ENCODE data around the gene RALGAPA2.

RALGAPA2 gene

GRCh38 chr20:20505554-20505953 lies 206.9 kb downstream of the RALGAPA2 start:
- Histone ChIP-seq H3K9me3 (ENCODE audit: low read length) (no peaks in the 10 kb centered on the region), H3K27me3 (ENCODE audit: control insufficient read depth in 1 of 2, insufficient read depth in 2 of 2, low read length in 2 of 2) (no peaks in the 10 kb centered on the region), H3K4me3 (ENCODE audit: low read depth in 1 of 2, low read length in 2 of 2) (no peak overlapping the region), H3K4me1 (ENCODE audit: insufficient read depth, low read length) (no peaks in the 10 kb centered on the region), H3K27ac (ENCODE audit: low read depth, low read length) (no peak overlapping the region), H3K9ac (ENCODE audit: low read length) (no peak overlapping the region), H3K36me3 (ENCODE audit: insufficient read depth, low read length) (peaks cover 16% of the 10 kb centered on the region)

GRCh38 chr20:20503777-20504530 lies 208.5 kb downstream of the RALGAPA2 start:
- Histone ChIP-seq H3K9me3 (ENCODE audit: low read length) (no peaks in the 10 kb centered on the region), H3K9ac (ENCODE audit: low read length) (no peak overlapping the region), H3K27ac (ENCODE audit: low read depth, low read length) (no peak overlapping the region), H3K4me3 (ENCODE audit: low read depth in 1 of 2, low read length in 2 of 2) (no peak overlapping the region), H3K27me3 (ENCODE audit: control insufficient read depth in 1 of 2, insufficient read depth in 2 of 2, low read length in 2 of 2) (no peaks in the 10 kb centered on the region), H3K4me1 (ENCODE audit: insufficient read depth, low read length) (no peaks in the 10 kb centered on the region), H3K36me3 (ENCODE audit: insufficient read depth, low read length) (peaks cover 12% of the 10 kb centered on the region)

GRCh38 chr20:20501128-20501527 lies 211.3 kb downstream of the RALGAPA2 start:
- no peak overlapping the region for H3K27ac ChIP-seq (ENCODE audit: low read depth, low read length)
- H3K9me3 ChIP-seq (ENCODE audit: low read length), result no peaks in the 10 kb centered on the region
- no peaks in the 10 kb centered on the region for H3K27me3 ChIP-seq (ENCODE audit: control insufficient read depth in 1 of 2, insufficient read depth in 2 of 2, low read length in 2 of 2)
- H3K36me3 ChIP-seq (ENCODE audit: insufficient read depth, low read length), result peaks cover 12% of the 10 kb centered on the region
- H3K4me3 ChIP-seq (ENCODE audit: low read depth in 1 of 2, low read length in 2 of 2), result no peak overlapping the region
- no peak overlapping the region for H3K9ac ChIP-seq (ENCODE audit: low read length)
- no peaks in the 10 kb centered on the region for H3K4me1 ChIP-seq (ENCODE audit: insufficient read depth, low read length)

- H3K9ac ChIP-seq (ENCODE audit: low read length), result no peak overlapping the region
- no peaks in the 10 kb centered on the region for H3K4me1 ChIP-seq (ENCODE audit: insufficient read depth, low read length)
- no peaks in the 10 kb centered on the region for H3K27me3 ChIP-seq (ENCODE audit: control insufficient read depth in 1 of 2, insufficient read depth in 2 of 2, low read length in 2 of 2)
- no peak overlapping the region for H3K27ac ChIP-seq (ENCODE audit: low read depth, low read length)
- H3K9me3 ChIP-seq (ENCODE audit: low read length), result no peaks in the 10 kb centered on the region
- H3K36me3 ChIP-seq (ENCODE audit: insufficient read depth, low read length), result peaks cover 12% of the 10 kb centered on the region
- no peak overlapping the region for H3K4me3 ChIP-seq (ENCODE audit: low read depth in 1 of 2, low read length in 2 of 2)
These were observed 212.1 kb downstream of the RALGAPA2 start for GRCh38 chr20:20500312-20500711.

- H3K27me3 ChIP-seq (ENCODE audit: control insufficient read depth in 1 of 2, insufficient read depth in 2 of 2, low read length in 2 of 2), result no peaks in the 10 kb centered on the region
- H3K4me1 ChIP-seq (ENCODE audit: insufficient read depth, low read length), result no peaks in the 10 kb centered on the region
- no peak overlapping the region for H3K9ac ChIP-seq (ENCODE audit: low read length)
- no peaks in the 10 kb centered on the region for H3K9me3 ChIP-seq (ENCODE audit: low read length)
- H3K36me3 ChIP-seq (ENCODE audit: insufficient read depth, low read length), result peaks cover 16% of the 10 kb centered on the region
- H3K4me3 ChIP-seq (ENCODE audit: low read depth in 1 of 2, low read length in 2 of 2), result no peak overlapping the region
- H3K27ac ChIP-seq (ENCODE audit: low read depth, low read length), result no peak overlapping the region
These were observed 213.0 kb downstream of the RALGAPA2 start for GRCh38 chr20:20499439-20499838.

GRCh38 chr20:20498076-20498861 lies 214.2 kb downstream of the RALGAPA2 start:
- Histone ChIP-seq H3K4me3 (ENCODE audit: low read depth in 1 of 2, low read length in 2 of 2) (no peak overlapping the region), H3K9ac (ENCODE audit: low read length) (no peak overlapping the region), H3K27ac (ENCODE audit: low read depth, low read length) (no peak overlapping the region), H3K36me3 (ENCODE audit: insufficient read depth, low read length) (peaks cover 16% of the 10 kb centered on the region), H3K4me1 (ENCODE audit: insufficient read depth, low read length) (no peaks in the 10 kb centered on the region), H3K9me3 (ENCODE audit: low read length) (no peaks in the 10 kb centered on the region), H3K27me3 (ENCODE audit: control insufficient read depth in 1 of 2, insufficient read depth in 2 of 2, low read length in 2 of 2) (no peaks in the 10 kb centered on the region)

GRCh38 chr20:20497242-20497978 lies 215.0 kb downstream of the RALGAPA2 start:
- Histone ChIP-seq H3K27me3 (ENCODE audit: control insufficient read depth in 1 of 2, insufficient read depth in 2 of 2, low read length in 2 of 2) (no peaks in the 10 kb centered on the region), H3K36me3 (ENCODE audit: insufficient read depth, low read length) (peaks cover 8% of the 10 kb centered on the region), H3K9me3 (ENCODE audit: low read length) (no peaks in the 10 kb centered on the region), H3K9ac (ENCODE audit: low read length) (no peak overlapping the region), H3K4me3 (ENCODE audit: low read depth in 1 of 2, low read length in 2 of 2) (no peak overlapping the region), H3K27ac (ENCODE audit: low read depth, low read length) (no peak overlapping the region), H3K4me1 (ENCODE audit: insufficient read depth, low read length) (no peaks in the 10 kb centered on the region)

- H3K4me3 ChIP-seq (ENCODE audit: low read depth in 1 of 2, low read length in 2 of 2), result no peak overlapping the region
- H3K36me3 ChIP-seq (ENCODE audit: insufficient read depth, low read length), result peaks cover 4% of the 10 kb centered on the region
- no peaks in the 10 kb centered on the region for H3K4me1 ChIP-seq (ENCODE audit: insufficient read depth, low read length)
- H3K27ac ChIP-seq (ENCODE audit: low read depth, low read length), result no peak overlapping the region
- no peak overlapping the region for H3K9ac ChIP-seq (ENCODE audit: low read length)
- no peaks in the 10 kb centered on the region for H3K27me3 ChIP-seq (ENCODE audit: control insufficient read depth in 1 of 2, insufficient read depth in 2 of 2, low read length in 2 of 2)
- H3K9me3 ChIP-seq (ENCODE audit: low read length), result no peaks in the 10 kb centered on the region
These were observed 216.5 kb downstream of the RALGAPA2 start for GRCh38 chr20:20495729-20496503.

GRCh38 chr20:20493701-20494100 lies 218.7 kb downstream of the RALGAPA2 start:
- Histone ChIP-seq H3K36me3 (ENCODE audit: insufficient read depth, low read length) (peaks cover 8% of the 10 kb centered on the region), H3K27me3 (ENCODE audit: control insufficient read depth in 1 of 2, insufficient read depth in 2 of 2, low read length in 2 of 2) (no peaks in the 10 kb centered on the region), H3K4me1 (ENCODE audit: insufficient read depth, low read length) (no peaks in the 10 kb centered on the region), H3K9ac (ENCODE audit: low read length) (no peak overlapping the region), H3K9me3 (ENCODE audit: low read length) (no peaks in the 10 kb centered on the region), H3K4me3 (ENCODE audit: low read depth in 1 of 2, low read length in 2 of 2) (no peak overlapping the region), H3K27ac (ENCODE audit: low read depth, low read length) (no peak overlapping the region)

- Histone ChIP-seq H3K27me3 (ENCODE audit: control insufficient read depth in 1 of 2, insufficient read depth in 2 of 2, low read length in 2 of 2) (no peaks in the 10 kb centered on the region), H3K9me3 (ENCODE audit: low read length) (no peaks in the 10 kb centered on the region), H3K4me1 (ENCODE audit: insufficient read depth, low read length) (no peaks in the 10 kb centered on the region), H3K4me3 (ENCODE audit: low read depth in 1 of 2, low read length in 2 of 2) (no peak overlapping the region), H3K36me3 (ENCODE audit: insufficient read depth, low read length) (peaks cover 11% of the 10 kb centered on the region), H3K9ac (ENCODE audit: low read length) (no peak overlapping the region), H3K27ac (ENCODE audit: low read depth, low read length) (no peak overlapping the region)
These were observed 219.7 kb downstream of the RALGAPA2 start for GRCh38 chr20:20492521-20493332.
